Measurements from ENCODE around the gene GTSF1L.

GTSF1L gene

GRCh38 chr20:43726333-43726732 is 469 bp downstream of the GTSF1L start:
- Histone ChIP-seq H3K9me3 (ENCODE audit: control insufficient read depth, insufficient read depth, low read length) (no peaks in the 10 kb centered on the region), H3K4me3 (ENCODE audit: low read length) (no peak overlapping the region), H3K27me3 (ENCODE audit: control insufficient read depth, insufficient read depth, low read length) (no peaks in the 10 kb centered on the region), H3K4me1 (ENCODE audit: control insufficient read depth, insufficient read depth, low read length) (peaks cover 5% of the 10 kb centered on the region), H3K27ac (ENCODE audit: low read length) (no peak overlapping the region), H3K36me3 (ENCODE audit: control insufficient read depth, insufficient read depth, low read length) (no peaks in the 10 kb centered on the region)
- no CpG with 5 or more reads among the region's 10 CpGs for WGBS (ENCODE audit: insufficient coverage, insufficient read length)
- no peak for DNase-seq (ENCODE audit: low read depth, low spot score)

GRCh38 chr20:43725666-43726065 is 1.1 kb downstream of the GTSF1L start:
- no peak overlapping the region for H3K27ac ChIP-seq (ENCODE audit: low read length)
- DNase-seq (ENCODE audit: low read depth, low spot score), result no peak
- H3K4me1 ChIP-seq (ENCODE audit: control insufficient read depth, insufficient read depth, low read length), result peaks cover 7% of the 10 kb centered on the region
- no peak overlapping the region for H3K4me3 ChIP-seq (ENCODE audit: low read length)
- no CpG with 5 or more reads among the region's 2 CpGs for WGBS (ENCODE audit: insufficient coverage, insufficient read length)
- no peaks in the 10 kb centered on the region for H3K27me3 ChIP-seq (ENCODE audit: control insufficient read depth, insufficient read depth, low read length)
- no peaks in the 10 kb centered on the region for H3K36me3 ChIP-seq (ENCODE audit: control insufficient read depth, insufficient read depth, low read length)
- H3K9me3 ChIP-seq (ENCODE audit: control insufficient read depth, insufficient read depth, low read length), result no peaks in the 10 kb centered on the region

- H3K9me3 ChIP-seq (ENCODE audit: control insufficient read depth, insufficient read depth, low read length), result no peaks in the 10 kb centered on the region
- no peaks in the 10 kb centered on the region for H3K36me3 ChIP-seq (ENCODE audit: control insufficient read depth, insufficient read depth, low read length)
- no peaks in the 10 kb centered on the region for H3K27me3 ChIP-seq (ENCODE audit: control insufficient read depth, insufficient read depth, low read length)
- no CpG with 5 or more reads among the region's 5 CpGs for WGBS (ENCODE audit: insufficient coverage, insufficient read length)
- H3K4me3 ChIP-seq (ENCODE audit: low read length), result no peak overlapping the region
- no peak for DNase-seq (ENCODE audit: low read depth, low spot score)
- peaks cover 7% of the 10 kb centered on the region for H3K4me1 ChIP-seq (ENCODE audit: control insufficient read depth, insufficient read depth, low read length)
- H3K27ac ChIP-seq (ENCODE audit: low read length), result no peak overlapping the region
These were observed 2.4 kb downstream of the GTSF1L start for GRCh38 chr20:43724383-43724782.

- Histone ChIP-seq H3K9me3 (ENCODE audit: control insufficient read depth, insufficient read depth, low read length) (no peaks in the 10 kb centered on the region), H3K4me1 (ENCODE audit: control insufficient read depth, insufficient read depth, low read length) (peaks cover 7% of the 10 kb centered on the region), H3K27ac (ENCODE audit: low read length) (no peak overlapping the region), H3K27me3 (ENCODE audit: control insufficient read depth, insufficient read depth, low read length) (no peaks in the 10 kb centered on the region), H3K36me3 (ENCODE audit: control insufficient read depth, insufficient read depth, low read length) (no peaks in the 10 kb centered on the region), H3K4me3 (ENCODE audit: low read length) (no peak overlapping the region)
- DNase-seq (ENCODE audit: low read depth, low spot score), result no peak
- WGBS (ENCODE audit: insufficient coverage, insufficient read length), result no CpG with 5 or more reads among the region's 3 CpGs
These were observed 3.1 kb downstream of the GTSF1L start for GRCh38 chr20:43723735-43724134.

- Histone ChIP-seq H3K4me1 (ENCODE audit: control insufficient read depth, insufficient read depth, low read length) (peaks cover 7% of the 10 kb centered on the region), H3K27ac (ENCODE audit: low read length) (no peak overlapping the region), H3K36me3 (ENCODE audit: control insufficient read depth, insufficient read depth, low read length) (no peaks in the 10 kb centered on the region), H3K27me3 (ENCODE audit: control insufficient read depth, insufficient read depth, low read length) (no peaks in the 10 kb centered on the region), H3K9me3 (ENCODE audit: control insufficient read depth, insufficient read depth, low read length) (no peaks in the 10 kb centered on the region), H3K4me3 (ENCODE audit: low read length) (no peak overlapping the region)
- no peak for DNase-seq (ENCODE audit: low read depth, low spot score)
- WGBS (ENCODE audit: insufficient coverage, insufficient read length), result no CpG with 5 or more reads among the region's 4 CpGs
These were observed 3.6 kb downstream of the GTSF1L start for GRCh38 chr20:43723186-43723585.

- Histone ChIP-seq H3K36me3 (ENCODE audit: control insufficient read depth, insufficient read depth, low read length) (0 out of 2 replicates have a peak, but pooled peaks cover 3% of the 10 kb centered on the region), H3K4me3 (ENCODE audit: low read length) (no peak overlapping the region), H3K4me1 (ENCODE audit: control insufficient read depth, insufficient read depth, low read length) (peaks cover 7% of the 10 kb centered on the region), H3K27me3 (ENCODE audit: control insufficient read depth, insufficient read depth, low read length) (no peaks in the 10 kb centered on the region), H3K9me3 (ENCODE audit: control insufficient read depth, insufficient read depth, low read length) (no peaks in the 10 kb centered on the region), H3K27ac (ENCODE audit: low read length) (no peak overlapping the region)
- no peak for DNase-seq (ENCODE audit: low read depth, low spot score)
- no CpG with 5 or more reads among the region's 8 CpGs for WGBS (ENCODE audit: insufficient coverage, insufficient read length)
These were observed 4.7 kb downstream of the GTSF1L start for GRCh38 chr20:43722153-43722505.

- Histone ChIP-seq H3K4me3 (ENCODE audit: low read length) (no peak overlapping the region), H3K9me3 (ENCODE audit: control insufficient read depth, insufficient read depth, low read length) (no peaks in the 10 kb centered on the region), H3K27ac (ENCODE audit: low read length) (no peak overlapping the region), H3K27me3 (ENCODE audit: control insufficient read depth, insufficient read depth, low read length) (no peaks in the 10 kb centered on the region), H3K36me3 (ENCODE audit: control insufficient read depth, insufficient read depth, low read length) (0 out of 2 replicates have a peak, but pooled peaks cover 4% of the 10 kb centered on the region), H3K4me1 (ENCODE audit: control insufficient read depth, insufficient read depth, low read length) (peaks cover 7% of the 10 kb centered on the region)
- no CpG with 5 or more reads among the region's 15 CpGs for WGBS (ENCODE audit: insufficient coverage, insufficient read length)
- DNase-seq (ENCODE audit: low read depth, low spot score), result no peak
These were observed 5.2 kb downstream of the GTSF1L start for GRCh38 chr20:43721429-43722152.

- no CpG with 5 or more reads among the region's 2 CpGs for whole genome bisulfite sequencing (ENCODE audit: insufficient coverage, insufficient read length)
- DNase-seq (ENCODE audit: low read depth, low spot score), result no peak
- H3K4me3 ChIP-seq (ENCODE audit: low read length), result no peak overlapping the region
- peaks cover 7% of the 10 kb centered on the region for H3K4me1 ChIP-seq (ENCODE audit: control insufficient read depth, insufficient read depth, low read length)
- 0 out of 2 replicates have a peak, but pooled peaks cover 7% of the 10 kb centered on the region for H3K36me3 ChIP-seq (ENCODE audit: control insufficient read depth, insufficient read depth, low read length)
- H3K9me3 ChIP-seq (ENCODE audit: control insufficient read depth, insufficient read depth, low read length), result no peaks in the 10 kb centered on the region
- H3K27me3 ChIP-seq (ENCODE audit: control insufficient read depth, insufficient read depth, low read length), result no peaks in the 10 kb centered on the region
- H3K27ac ChIP-seq (ENCODE audit: low read length), result no peak overlapping the region
These were observed 5.7 kb downstream of the GTSF1L start for GRCh38 chr20:43721097-43721428.

GRCh38 chr20:43720007-43720406 is 6.8 kb downstream of the GTSF1L start:
- no peaks in the 10 kb centered on the region for H3K9me3 ChIP-seq (ENCODE audit: control insufficient read depth, insufficient read depth, low read length)
- H3K36me3 ChIP-seq (ENCODE audit: control insufficient read depth, insufficient read depth, low read length), result peaks cover 16% of the 10 kb centered on the region
- no peaks in the 10 kb centered on the region for H3K27me3 ChIP-seq (ENCODE audit: control insufficient read depth, insufficient read depth, low read length)
- DNase-seq (ENCODE audit: low read depth, low spot score), result no peak
- WGBS (ENCODE audit: insufficient coverage, insufficient read length), result no CpG with 5 or more reads among the region's 1 CpG
- no peak overlapping the region for H3K4me3 ChIP-seq (ENCODE audit: low read length)
- H3K4me1 ChIP-seq (ENCODE audit: control insufficient read depth, insufficient read depth, low read length), result peaks cover 7% of the 10 kb centered on the region
- no peak overlapping the region for H3K27ac ChIP-seq (ENCODE audit: low read length)

GRCh38 chr20:43717616-43717995 is 9.2 kb downstream of the GTSF1L start:
- H3K9me3 ChIP-seq (ENCODE audit: control insufficient read depth, insufficient read depth, low read length), result no peaks in the 10 kb centered on the region
- no peak overlapping the region for H3K27ac ChIP-seq (ENCODE audit: low read length)
- no CpG with 5 or more reads among the region's 4 CpGs for WGBS (ENCODE audit: insufficient coverage, insufficient read length)
- H3K4me3 ChIP-seq (ENCODE audit: low read length), result no peak overlapping the region
- H3K36me3 ChIP-seq (ENCODE audit: control insufficient read depth, insufficient read depth, low read length), result peaks cover 29% of the 10 kb centered on the region
- H3K4me1 ChIP-seq (ENCODE audit: control insufficient read depth, insufficient read depth, low read length), result peaks cover 7% of the 10 kb centered on the region
- no peaks in the 10 kb centered on the region for H3K27me3 ChIP-seq (ENCODE audit: control insufficient read depth, insufficient read depth, low read length)
- DNase-seq (ENCODE audit: low read depth, low spot score), result no peak
